22Rv1 (cell line): Measurements from ENCODE around the gene C1QTNF9.

ENCODE experiments used
- ZFX ChIP-seq: fragments of 450-650 bp; IDR thresholded peaks from 2 replicates; pipeline ENCODE4 v1.6.1; 2017; ENCODE audit warnings: antibody characterized with exemption, borderline replicate concordance
- TF ChIP-seq, protein P1 (sequence below): fragments of 450-650 bp; IDR thresholded peaks from 2 replicates; pipeline ENCODE4 v1.5.1; 2017; ENCODE audit warnings: mild to moderate bottlenecking

DNA sequence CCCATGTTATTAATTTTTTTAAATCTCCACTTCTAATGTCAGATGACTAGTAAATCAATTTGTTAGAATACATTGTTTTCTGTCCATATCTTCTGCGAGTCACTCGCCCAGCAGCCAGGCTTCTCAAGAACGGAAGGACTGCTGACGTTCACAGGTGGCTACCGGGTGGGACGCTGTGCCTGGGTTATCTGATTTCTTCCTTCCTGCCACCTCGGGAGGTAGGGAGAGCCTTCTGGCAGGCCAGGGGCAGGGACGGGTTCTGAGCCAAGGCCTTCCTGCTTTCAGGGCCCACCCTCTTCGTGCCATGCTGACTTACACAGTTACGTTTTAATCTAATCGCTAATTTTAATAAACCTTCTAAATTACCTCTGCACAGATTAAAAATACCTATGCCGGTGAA, 7.9 kb upstream of the C1QTNF9 start:
- no peak for TF ChIP-seq ZFX
- TF ChIP-seq, protein P1, sequence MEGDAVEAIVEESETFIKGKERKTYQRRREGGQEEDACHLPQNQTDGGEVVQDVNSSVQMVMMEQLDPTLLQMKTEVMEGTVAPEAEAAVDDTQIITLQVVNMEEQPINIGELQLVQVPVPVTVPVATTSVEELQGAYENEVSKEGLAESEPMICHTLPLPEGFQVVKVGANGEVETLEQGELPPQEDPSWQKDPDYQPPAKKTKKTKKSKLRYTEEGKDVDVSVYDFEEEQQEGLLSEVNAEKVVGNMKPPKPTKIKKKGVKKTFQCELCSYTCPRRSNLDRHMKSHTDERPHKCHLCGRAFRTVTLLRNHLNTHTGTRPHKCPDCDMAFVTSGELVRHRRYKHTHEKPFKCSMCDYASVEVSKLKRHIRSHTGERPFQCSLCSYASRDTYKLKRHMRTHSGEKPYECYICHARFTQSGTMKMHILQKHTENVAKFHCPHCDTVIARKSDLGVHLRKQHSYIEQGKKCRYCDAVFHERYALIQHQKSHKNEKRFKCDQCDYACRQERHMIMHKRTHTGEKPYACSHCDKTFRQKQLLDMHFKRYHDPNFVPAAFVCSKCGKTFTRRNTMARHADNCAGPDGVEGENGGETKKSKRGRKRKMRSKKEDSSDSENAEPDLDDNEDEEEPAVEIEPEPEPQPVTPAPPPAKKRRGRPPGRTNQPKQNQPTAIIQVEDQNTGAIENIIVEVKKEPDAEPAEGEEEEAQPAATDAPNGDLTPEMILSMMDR: no peak
